ENCODE results near the gene GALNT10. TPM values are rescaled to one million over a fixed set of nuclear protein-coding genes. Genes with fewer than 3 reads are reported as not detected.

GALNT10 gene
- total RNA-seq, 1 donor from 2014 or later, result 20.6 TPM

GRCh38 chr5:154196955-154197652, 6.6 kb downstream of the GALNT10 start:
- H3K9me3 Mint-ChIP-seq (ENCODE audit: low read depth), result no peaks in the 10 kb centered on the region
- peaks cover 13% of the 10 kb centered on the region for H3K27me3 Mint-ChIP-seq
- H3K27ac Mint-ChIP-seq, result peak overlapping the region; percentile 2
- H3K4me1 Mint-ChIP-seq (ENCODE audit: low read depth), result peaks cover 25% of the 10 kb centered on the region
- DNase-seq (ENCODE audit: low spot score, unreplicated experiment), result no peak
- peak; percentile 25 for TF ChIP-seq CTCF (IDR thresholded peaks at IDR 0.05; ENCODE audit: unreplicated experiment)
- no peaks in the 10 kb centered on the region for H3K36me3 Mint-ChIP-seq (ENCODE audit: insufficient read depth)
- H3K4me3 Mint-ChIP-seq (ENCODE audit: low read depth), result no peak overlapping the region

DNA sequence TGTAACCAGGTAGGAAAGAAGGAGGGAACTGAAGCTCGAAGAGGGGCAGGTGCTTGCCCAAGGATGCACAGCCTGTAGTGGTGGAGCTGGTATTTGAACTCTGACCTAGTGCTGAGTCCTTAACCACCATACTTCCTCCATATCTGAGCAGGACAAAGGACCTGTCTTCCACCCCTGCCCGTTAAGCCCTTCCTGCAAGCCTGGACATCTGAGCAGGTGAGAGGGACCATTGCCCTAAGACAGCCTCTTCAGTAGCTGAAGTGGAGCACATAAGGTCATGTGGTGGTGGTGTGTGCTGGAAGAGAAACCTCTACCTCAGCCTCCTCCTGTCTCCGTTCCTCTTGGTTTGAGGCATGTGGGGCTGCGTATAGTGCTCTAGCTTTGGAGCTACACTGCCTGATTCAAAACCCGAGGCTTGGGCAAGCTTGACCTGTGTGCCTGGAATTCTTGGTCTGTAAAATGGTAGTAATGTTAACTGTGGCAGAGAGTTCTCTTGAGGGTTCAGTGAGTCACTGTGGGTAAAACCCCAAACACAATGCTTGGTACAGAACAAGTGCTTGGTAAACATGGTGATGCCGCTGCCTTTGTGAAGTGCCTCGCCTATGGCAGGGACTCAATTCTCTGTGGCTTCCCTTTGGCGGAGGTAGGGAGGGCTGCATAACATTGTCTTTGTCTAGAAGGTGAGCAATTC, 7.4 kb downstream of the GALNT10 start:
- H3K27ac Mint-ChIP-seq, result no peak overlapping the region
- peaks cover 4% of the 10 kb centered on the region for H3K27me3 Mint-ChIP-seq
- peaks cover 25% of the 10 kb centered on the region for H3K4me1 Mint-ChIP-seq (ENCODE audit: low read depth)
- H3K36me3 Mint-ChIP-seq (ENCODE audit: insufficient read depth), result no peaks in the 10 kb centered on the region
- no peak for TF ChIP-seq CTCF (IDR thresholded peaks at IDR 0.05; ENCODE audit: unreplicated experiment)
- DNase-seq (ENCODE audit: low spot score, unreplicated experiment), result no peak
- H3K9me3 Mint-ChIP-seq (ENCODE audit: low read depth), result no peaks in the 10 kb centered on the region
- no peak overlapping the region for H3K4me3 Mint-ChIP-seq (ENCODE audit: low read depth)

DNA sequence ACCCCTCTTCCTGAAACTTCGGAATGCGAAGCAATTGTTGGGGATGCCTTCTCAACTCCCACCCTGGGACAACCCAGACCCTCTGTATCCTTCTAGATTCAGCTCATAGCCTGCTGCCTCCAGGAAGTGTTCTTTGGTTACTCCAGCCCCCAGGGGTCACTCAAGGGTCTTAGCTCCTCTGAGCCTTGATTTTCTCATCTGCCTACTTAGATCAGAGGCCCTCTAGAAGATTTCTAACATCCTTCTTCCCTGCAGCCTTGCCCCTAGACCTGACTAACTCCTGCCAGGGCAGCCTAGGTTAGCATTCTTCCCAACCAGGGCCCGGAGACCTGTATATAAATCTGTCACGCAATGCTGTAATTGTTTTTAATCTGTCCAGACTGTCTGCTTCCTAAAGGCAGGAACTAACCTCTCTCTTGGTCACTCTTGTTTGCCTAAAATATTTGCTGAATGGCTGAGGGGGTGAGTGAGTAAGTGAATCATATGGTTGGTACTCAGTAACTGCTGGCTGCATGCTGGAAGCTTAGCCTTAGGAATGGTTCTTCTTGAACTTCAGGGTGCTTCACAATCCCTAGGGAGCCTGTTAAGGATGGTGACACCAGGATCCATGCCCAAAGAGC, 8.2 kb downstream of the GALNT10 start:
- Mint-ChIP-seq H3K9me3 (ENCODE audit: low read depth) (no peaks in the 10 kb centered on the region), H3K27ac (no peak overlapping the region), H3K4me3 (ENCODE audit: low read depth) (no peak overlapping the region), H3K27me3 (no peaks in the 10 kb centered on the region), H3K4me1 (ENCODE audit: low read depth) (peaks cover 25% of the 10 kb centered on the region), H3K36me3 (ENCODE audit: insufficient read depth) (no peaks in the 10 kb centered on the region)
- no peak for TF ChIP-seq CTCF (IDR thresholded peaks at IDR 0.05; ENCODE audit: unreplicated experiment)
- no peak for DNase-seq (ENCODE audit: low spot score, unreplicated experiment)

GRCh38 chr5:154199263-154199662, 8.7 kb downstream of the GALNT10 start:
- H3K4me1 Mint-ChIP-seq (ENCODE audit: low read depth), result peaks cover 23% of the 10 kb centered on the region
- no peak overlapping the region for H3K4me3 Mint-ChIP-seq (ENCODE audit: low read depth)
- no peaks in the 10 kb centered on the region for H3K9me3 Mint-ChIP-seq (ENCODE audit: low read depth)
- DNase-seq (ENCODE audit: low spot score, unreplicated experiment), result no peak
- TF ChIP-seq CTCF (IDR thresholded peaks at IDR 0.05; ENCODE audit: unreplicated experiment), result no peak
- H3K27me3 Mint-ChIP-seq, result no peaks in the 10 kb centered on the region
- no peaks in the 10 kb centered on the region for H3K36me3 Mint-ChIP-seq (ENCODE audit: insufficient read depth)
- no peak overlapping the region for H3K27ac Mint-ChIP-seq

GRCh38 chr5:154199671-154200220, 9.2 kb downstream of the GALNT10 start:
- H3K27ac Mint-ChIP-seq, result no peak overlapping the region
- H3K4me3 Mint-ChIP-seq (ENCODE audit: low read depth), result no peak overlapping the region
- no peaks in the 10 kb centered on the region for H3K9me3 Mint-ChIP-seq (ENCODE audit: low read depth)
- no peaks in the 10 kb centered on the region for H3K36me3 Mint-ChIP-seq (ENCODE audit: insufficient read depth)
- DNase-seq (ENCODE audit: low spot score, unreplicated experiment), result no peak
- no peak for TF ChIP-seq CTCF (IDR thresholded peaks at IDR 0.05; ENCODE audit: unreplicated experiment)
- peaks cover 21% of the 10 kb centered on the region for H3K4me1 Mint-ChIP-seq (ENCODE audit: low read depth)
- no peaks in the 10 kb centered on the region for H3K27me3 Mint-ChIP-seq

Data from progenitor cell of endocrine pancreas (in vitro differentiated cells).